NCI-H2081 treated with DMSO at 0.1 percent for 48 hours (cell line): ENCODE measurements around the gene C20orf141.
"Not testable (repeated sequence)": the region's sequence is repeated elsewhere in the genome, so short reads cannot be mapped to it uniquely, and the experiment has no call there.

ENCODE experiments used
- DNase-seq: peaks from one replicate; lab custom pipeline; 2025; lab: John Stamatoyannopoulos, UW

Gene C20orf141, protein sequence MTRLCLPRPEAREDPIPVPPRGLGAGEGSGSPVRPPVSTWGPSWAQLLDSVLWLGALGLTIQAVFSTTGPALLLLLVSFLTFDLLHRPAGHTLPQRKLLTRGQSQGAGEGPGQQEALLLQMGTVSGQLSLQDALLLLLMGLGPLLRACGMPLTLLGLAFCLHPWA

DNA sequence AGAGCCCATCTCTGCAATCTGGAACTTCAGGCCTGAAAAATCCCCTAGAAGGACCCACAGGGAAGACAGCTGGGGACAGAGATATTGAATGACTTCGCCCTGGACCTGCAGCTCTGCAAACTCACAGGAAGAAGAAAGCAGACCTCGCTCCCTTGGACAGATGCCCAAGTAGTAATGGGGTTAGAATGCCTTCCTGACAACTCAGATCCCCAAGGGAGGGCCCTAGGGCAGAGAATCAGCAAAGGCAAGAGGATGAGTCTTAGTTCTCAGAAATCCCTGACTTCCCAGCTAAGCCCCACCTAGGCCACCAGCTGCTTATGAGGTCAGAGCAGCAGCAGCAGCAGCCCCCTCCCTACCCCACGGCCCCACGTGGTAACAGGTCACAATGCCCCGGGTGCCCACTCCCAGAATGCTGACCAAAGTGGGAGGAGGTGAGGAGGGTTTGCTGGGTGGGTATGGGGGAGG is at the start of gene C20orf141:
Gene C20orf141, plus strand, starts transcription at position 401 of the 465 bp plus-strand sequence. CDS start 198 bp downstream, outside the sequence.
- DNase-seq = no peak

DNA sequence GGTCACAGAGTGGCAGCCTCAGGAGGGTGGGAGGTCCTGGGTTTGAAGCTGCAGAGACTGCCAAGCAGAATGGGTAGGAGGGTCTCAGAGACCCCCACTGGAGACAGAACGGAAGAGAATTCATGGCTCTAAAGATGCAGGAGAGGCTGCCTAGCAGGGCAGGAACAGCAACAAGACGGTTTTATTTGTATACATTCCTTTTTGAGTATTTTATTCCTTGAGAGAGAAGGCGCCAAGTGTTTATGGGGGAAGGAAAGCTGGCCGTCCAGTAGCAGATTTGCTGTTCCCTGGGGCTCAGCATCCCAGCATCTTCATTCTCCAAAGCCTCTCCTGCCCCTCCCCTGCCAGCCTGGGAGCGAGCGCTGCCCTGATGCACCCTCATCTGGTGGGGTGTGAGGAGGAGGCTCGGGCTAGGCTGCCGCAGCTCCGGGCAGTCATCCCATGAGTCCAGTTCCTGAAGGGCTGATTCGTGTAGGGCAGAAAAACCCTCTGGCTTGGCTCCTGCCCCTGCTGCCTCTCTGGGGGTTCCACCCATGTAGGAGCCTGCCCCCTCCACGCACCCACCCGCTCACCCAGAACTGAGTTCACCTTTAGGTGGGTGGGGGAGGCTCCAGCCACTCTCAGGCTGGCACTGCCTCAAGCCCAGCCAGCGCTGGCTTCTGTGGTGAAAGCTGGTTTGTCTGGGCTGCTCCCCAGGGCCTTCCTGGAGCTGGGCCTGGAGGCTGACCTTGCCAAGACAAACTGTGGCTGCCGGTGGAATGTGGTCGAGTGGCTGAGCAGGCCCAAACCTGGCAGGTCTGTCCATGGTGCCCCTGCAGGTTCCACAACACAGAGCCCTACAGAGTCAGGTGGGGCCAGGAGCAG is 46.8 kb upstream of the C20orf141 start:
- DNase-seq = no peak

DNA sequence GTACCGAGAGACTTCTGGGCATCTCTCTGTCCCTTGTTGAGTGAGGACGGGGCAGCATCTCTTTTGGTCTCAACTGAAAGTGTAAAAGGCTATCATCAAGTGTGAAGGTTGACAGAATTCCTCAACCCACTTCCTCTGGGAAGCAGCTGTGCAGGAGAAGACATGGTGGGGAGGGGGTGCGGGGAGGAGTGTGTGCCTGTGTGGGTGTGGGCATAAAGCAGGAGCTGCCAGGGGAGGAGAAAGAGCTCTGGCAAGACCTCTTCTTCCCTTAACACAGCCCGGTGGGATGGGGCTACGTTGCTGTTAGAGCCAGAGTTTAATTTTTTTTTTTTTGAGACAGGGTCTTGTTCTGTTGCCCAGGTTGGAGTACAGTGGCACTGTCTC is 46.2 kb upstream of the C20orf141 start:
- no peak for DNase-seq

DNA sequence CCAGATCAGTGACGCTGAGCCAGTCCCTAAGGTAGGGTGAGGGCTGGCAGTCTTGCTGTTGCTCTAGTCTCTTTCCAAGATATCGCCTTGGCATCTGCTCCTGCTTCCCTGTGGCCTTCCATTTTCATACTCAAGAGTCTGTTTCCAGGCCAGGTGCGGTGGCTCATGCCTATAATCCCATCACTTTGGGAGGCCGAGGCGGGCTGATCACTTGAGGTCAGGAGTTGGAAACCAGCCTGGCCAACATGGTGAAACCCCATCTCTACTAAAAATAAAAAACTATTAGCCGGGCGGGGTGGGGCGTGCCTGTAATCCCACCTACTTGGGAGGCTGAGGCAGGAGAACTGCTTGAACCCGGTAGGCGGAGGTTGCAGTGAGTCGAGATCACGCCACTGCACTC is 44.7 kb upstream of the C20orf141 start:
- DNase-seq = not testable (repeated sequence)

DNA sequence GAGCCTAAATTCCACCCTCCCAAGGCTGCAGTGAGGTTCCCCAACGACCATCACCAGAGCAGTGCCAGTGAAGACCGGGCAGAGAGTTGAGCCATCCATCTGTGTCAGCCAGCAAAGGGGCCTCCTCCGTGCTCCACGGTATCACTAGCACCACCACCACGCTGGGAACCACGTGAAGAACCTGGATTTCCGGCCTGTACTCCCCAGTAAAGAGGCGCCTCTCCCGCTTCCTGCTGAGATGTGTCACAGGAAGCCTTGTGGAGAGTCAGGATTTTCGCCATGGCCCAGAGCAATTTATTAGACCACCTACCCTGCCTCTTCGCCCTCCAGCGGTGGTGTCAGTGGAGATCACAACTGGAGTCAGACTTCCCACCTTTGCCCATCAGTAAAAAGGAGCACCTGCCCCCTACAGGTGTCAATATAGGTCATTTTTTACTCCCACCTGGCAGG is 43.1 kb upstream of the C20orf141 start:
- DNase-seq = no peak

DNA sequence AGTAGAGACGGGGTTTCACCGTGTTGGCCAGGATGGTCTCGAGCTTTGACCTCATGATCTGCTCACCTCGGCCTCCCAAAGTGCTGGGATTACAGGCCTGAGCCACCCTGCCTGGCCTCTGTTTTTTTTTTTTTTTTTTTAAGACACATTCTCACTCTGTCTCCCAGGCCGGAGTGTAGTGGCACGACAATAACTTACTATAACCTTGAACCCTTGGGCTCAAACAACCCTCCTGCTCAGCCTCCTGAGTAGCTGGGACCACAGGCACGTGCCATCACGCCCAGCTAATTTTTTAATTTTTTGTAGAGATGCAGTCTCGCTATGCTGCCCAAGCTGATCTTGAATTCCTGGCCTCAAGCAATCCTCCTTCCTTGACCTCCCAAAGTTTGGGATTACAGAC is 41.0 kb upstream of the C20orf141 start:
- DNase-seq = no peak

DNA sequence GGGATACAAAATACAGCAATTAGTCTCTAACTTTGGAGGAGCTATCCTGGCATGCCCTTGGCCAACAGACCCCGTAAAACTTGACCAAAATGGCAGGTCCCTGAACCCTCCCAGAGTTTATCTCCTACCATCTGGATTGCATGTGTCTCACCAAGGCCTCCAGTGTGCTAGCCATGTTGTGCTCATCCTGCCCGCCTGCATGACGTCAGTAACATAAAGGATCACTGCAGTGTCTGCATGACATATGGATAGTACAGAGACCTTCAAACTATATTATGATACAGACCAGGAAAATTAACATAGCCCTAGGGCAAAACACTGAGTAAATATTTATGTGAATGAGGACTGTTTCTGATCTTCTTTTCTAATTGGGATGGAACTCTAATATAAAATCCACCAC is 39.6 kb upstream of the C20orf141 start:
- no peak for DNase-seq

DNA sequence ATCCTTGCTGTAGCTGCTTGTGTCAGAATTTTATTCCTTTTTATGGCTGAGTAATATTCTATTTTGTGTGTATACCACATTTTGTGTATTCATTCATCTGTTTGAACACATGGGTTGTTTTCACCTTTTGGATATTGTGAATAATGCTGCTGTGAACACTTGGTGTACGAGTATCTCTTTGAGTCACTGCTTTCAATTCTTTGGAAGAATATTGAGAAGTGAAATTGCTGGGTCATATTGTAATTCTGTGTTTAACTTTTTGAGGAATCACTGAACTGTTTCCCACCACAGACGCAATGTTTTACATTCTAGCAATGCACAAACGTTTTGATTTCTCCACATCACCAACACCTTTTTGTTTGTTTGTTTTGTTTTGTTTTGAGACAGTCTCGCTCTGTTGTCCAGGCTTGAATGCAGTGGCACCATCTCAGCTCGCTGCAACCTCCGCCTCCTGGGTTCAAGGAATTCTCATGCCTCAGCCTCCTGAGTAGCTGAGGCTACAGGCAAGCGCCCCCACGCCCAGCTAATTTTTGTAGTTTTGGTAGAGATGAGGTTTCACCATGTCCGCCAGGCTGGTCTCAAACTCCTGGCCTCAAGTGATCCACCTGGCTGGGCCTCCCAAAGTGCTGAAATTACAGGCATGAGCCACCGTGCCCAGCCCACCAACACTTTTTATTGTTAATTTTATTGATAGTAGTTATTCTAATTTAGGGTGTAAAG is 36.0 kb upstream of the C20orf141 start:
- no peak for DNase-seq

DNA sequence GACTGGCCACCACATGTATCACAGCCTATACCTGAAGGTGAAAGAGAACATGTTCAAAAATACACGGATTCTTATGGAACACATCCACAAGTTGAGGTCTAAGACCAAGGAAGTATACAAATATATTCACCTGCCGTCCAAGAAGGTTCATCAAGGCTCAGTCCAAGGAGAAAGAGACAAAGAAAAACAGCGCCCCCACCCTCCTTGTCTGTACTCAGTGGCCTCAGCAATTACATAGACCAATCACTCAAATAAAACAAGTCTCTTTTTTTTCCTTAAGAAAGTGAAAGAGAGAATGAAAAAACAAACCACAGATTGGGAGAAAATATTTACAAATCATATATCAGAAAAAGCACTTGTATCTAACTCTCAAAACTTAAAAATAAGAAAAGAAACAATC is 33.8 kb upstream of the C20orf141 start:
- no peak for DNase-seq

DNA sequence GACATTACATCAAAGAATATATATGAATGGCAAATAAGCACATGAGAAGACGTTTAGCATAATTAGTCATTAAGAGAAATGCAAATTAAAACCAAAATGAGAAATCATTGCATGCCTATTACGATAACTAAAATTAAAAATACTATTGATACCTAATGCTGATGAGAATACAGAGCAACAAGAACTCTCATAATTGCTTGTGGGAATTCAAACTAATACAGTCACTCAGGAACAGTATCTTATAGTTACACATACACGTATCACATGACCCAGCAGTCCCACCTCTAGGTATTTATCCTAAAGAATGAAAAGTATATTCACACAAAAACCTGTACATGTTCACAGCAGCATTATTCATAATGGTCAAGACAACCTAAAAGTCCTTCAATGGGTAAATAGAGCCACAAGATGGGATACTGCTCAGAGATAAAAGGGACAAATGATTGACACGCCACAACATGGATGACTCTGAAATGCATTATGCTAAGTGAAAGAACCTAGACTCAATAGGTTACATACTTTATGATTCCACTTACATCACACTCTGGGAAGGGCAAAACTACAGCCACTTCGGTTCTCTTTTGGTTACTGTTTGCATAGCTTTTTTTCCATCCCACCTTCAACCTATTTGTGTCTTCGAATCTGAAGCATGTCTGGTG is 30.8 kb upstream of the C20orf141 start:
- no peak for DNase-seq

DNA sequence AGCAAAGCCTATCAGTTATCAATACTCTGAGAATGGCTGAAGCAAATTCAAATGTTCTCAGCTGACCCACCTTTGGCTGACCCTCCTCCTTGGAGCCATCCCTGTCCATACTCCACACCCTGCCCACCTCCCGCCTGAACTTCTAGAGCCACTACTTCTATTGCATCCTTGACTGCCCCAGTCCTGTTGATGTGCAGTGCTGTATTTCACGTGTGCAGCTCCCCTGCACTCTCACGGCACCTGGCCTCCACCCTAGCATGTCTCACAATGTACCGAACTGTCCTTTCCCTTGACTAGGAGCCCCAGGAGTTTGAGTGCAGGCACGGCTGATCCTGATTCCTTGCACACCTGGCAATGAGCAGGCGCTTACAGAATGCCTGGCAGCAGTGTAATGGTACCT is 21.3 kb upstream of the C20orf141 start:
- no peak for DNase-seq

DNA sequence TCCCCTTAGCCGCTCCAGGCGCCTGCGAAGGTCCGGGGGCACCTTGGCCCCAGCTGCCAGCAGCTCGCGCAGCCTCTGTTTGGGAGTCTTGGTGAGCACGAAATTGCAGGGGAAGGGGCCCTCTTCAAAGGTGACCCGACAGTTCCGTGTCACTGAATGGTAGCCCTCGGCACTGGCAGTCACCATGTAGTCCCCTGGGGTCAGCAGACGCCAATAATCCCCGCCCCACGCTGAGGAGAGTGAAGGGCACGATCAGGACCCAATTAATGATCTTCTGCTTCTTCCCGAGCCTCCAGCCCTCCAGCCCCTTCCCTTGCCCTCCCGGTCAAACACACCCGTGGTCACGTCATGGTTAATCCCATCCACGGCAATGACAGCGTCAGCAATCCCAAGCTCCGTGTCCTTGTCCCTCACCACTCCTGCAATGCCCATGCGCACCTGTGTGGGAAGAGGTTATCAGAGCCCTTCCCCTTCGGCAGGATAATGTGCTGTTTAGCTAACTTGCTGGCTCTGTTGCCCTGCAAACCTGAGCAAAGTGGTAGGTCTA is 20.5 kb upstream of the C20orf141 start:
- DNase-seq = no peak

DNA sequence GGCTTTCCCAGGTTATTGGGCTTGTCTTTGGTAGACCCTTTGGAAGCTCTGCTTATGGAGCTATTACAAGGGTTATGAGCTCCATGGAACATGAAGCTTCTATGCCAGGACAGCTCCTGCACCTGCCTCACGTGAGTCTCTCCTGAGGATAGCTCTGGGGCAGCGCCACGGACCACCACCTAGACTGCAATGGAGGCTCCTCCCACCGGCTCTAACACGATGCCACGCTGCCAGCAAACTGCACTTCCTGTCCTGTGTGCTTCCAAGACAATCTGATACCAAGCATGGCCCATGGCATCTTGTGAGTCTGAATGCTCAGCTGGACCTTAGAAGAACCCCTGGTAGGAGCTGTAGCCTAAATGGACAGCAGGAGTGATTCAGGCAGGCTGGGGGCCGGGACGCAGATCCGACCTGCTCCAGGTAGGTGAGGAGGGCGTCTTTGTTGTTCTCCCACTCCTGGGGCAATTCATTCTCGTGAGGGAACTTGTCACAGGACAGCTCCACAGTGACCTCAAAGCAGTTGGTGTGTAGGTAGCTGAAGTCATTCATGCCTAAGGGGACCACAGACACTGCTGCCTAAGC is 19.8 kb upstream of the C20orf141 start:
- DNase-seq = no peak

DNA sequence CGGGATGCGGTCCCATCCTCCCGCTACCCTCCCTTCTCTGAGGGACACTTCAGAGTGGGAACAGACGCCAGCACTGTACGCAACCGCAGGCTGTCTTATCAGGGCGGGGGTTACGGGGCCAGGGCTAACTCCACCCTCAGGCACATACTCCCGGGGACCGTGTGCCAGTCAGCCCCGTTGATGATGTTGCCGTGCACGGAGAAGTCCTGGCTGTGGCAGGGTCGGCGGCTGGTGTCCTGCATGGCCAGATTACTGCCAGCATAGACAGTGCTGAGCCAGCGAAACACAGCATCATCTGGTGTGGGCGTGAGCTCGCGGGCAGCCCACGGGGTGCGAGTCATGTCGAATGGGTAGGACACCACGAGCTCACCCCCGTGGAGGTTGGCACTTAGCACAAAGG is 19.3 kb upstream of the C20orf141 start:
- DNase-seq = no peak

DNA sequence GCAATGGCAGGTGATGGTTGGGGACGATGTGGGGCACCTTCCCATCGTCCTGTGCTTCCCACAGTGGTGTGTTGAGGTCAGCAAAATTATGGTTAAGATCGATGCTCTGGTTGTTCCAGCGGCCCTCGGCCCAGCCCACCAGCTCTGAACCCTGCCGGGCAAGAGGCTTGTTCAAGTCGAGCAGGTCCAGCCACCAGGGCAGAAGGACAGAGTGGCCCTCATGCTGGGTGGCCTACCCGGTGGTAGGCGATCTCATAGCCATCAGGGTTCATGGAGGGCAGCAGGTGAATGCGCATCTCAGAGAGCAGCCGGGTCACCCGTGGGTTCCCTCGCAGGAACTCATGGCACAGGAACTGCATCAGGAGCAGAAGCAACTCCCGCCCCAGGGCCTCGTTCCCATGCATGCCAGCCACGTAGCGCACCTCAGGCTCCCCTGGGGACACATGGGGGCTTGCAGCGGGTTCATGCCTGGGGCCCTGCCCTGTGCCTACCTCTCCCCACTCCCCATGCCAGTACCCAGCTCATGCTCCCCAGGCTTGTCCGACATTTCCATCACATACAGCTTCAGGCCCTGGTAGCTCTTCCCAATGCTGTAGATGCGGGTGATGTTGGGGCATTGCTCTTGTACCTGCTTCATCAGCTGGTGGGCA is 18.7 kb upstream of the C20orf141 start:
- DNase-seq = no peak

DNA sequence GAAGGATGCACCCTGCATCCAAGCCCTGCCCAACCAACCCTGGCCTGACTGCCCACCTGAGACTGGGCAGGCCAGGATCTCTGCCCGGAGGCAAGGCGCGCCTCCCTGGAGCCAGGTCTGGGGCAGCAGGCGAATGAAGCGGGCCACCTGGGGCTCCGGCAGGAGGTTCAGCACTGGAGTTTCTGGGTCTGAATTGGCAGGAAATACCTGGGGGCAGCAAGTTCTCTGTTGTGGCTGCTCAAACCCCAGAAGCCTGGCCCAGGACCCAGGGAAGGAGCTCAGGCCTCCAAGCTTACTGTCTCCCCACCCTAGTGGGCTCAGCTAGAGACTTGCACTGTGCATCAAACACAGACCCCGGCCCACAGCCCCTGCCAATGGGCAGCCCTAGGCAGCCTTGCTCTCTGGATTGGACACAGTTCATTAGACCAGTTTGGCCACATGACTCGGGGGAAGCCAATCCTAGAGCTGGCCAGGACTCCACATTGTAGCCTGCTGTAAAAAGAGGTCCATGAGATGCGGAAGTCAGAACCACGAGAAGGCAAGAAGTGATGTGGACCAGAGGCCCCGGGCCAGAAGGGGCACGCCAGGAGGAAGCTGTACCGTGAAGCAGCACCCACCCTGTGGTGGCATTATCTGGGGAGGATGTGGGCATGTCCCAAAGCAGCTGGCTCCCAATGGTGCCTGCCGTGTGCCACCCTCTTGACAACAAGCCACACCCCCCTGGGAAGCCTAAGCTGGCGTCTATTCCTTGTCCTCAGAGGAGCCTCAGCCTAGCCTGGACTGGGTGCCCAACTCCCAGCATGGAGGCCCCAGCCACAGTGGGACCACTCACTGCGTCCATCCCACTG is 17.4 kb upstream of the C20orf141 start:
- DNase-seq = no peak

DNA sequence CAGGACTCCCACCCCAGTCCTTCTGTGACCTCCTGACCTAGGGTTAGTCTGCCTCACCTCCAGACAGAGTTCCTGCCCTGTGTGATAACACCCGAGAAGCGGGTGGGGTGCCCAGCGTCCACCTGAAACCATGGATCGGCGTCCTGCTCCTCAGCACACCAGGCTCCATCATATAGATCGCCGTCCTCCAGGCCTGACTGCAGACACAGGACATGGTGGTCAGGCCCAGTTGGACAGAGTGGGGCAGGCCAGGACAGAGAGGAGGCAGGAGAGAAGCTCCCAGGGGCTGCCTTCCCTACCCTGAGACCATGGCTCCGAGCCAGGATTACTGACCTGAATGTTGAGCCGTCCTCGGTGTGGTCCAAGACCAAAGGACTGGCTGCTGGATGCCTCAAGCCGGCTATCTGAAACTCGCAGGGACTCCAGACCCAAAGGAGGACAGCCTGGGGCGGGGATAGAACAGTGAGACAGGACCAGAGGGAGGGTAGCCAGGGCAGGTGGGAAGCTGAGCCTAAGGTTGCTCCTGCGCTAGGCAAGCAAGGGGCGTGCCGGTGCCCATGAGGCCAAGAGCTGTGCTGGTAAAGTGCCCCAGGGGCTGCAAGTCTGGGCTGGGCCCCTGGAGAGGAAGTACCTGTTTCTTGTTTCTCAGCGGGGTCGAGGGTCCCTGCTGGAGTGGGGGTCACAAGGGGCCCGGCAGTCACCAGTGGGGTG is 16.5 kb upstream of the C20orf141 start:
- no peak for DNase-seq

DNA sequence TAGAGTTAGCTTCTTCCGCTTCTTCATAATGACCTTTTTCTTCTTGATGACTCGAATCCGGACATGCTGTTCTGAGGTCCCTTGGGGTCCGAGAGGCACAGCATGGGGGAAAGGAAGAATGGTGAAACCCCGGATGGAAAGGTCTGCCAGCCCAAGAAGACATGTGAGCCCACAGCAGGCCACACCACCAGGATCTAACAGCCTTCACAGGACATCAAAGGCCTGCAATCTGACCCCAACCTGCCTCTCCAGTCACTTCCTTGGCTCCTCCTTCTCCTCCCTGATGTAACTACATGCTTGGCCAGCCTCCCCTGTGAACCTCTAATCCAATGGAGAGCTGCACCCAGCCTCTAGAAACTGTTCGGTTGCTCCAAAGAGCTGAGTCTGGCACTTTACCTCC is 16.0 kb upstream of the C20orf141 start:
- DNase-seq = no peak

DNA sequence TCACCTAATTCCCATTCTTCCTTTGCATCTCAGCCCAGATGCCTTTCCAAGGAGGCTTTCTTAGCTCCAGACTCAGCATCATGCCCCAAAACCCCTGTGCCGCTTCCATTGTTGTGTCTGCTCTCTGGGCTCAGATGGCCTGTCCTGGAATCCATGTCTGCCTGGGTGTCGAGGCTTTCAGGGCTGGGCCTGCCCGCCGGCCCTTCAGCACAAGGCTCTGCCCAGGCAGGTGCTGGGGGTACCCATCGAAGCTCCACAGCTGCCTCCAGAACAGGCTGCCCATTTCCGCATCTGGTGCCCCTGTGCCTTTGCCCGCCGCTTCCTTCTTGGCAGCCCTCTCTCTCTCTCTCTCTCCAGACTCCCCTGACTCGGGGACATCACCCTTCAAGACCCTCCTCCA is 15.5 kb upstream of the C20orf141 start:
- DNase-seq = no peak
